Hepatic stellate cell (primary cell): ENCODE data around the gene ZNF839.
"Not testable (repeated sequence)": the region's sequence is repeated elsewhere in the genome, so short reads cannot be mapped to it uniquely, and the experiment has no call there.

Experiments
- DNase-seq: peaks from one replicate; pipeline ENCODE4 v3.0.0; 2011; ENCODE audit warnings: low spot score

Gene ZNF839

GRCh38 chr14:102314242-102315011, 5.1 kb upstream of the ZNF839 start:
- DNase-seq = peak; percentile 89

- no peak for DNase-seq
Observed at GRCh38 chr14:102315121-102315520, 4.4 kb upstream of the ZNF839 start.

- no peak for DNase-seq
Observed at GRCh38 chr14:102316338-102316742, 3.2 kb upstream of the ZNF839 start.

GRCh38 chr14:102316743-102317563, 2.6 kb upstream of the ZNF839 start:
- peak; percentile 93 for DNase-seq

- no peak for DNase-seq
Observed at GRCh38 chr14:102317564-102318248, 1.8 kb upstream of the ZNF839 start.

GRCh38 chr14:102318781-102319276, 717 bp upstream of the ZNF839 start:
- no peak for DNase-seq

- DNase-seq = peak; percentile 54
Observed at GRCh38 chr14:102320033-102320660, 601 bp downstream of the ZNF839 start.

- no peak for DNase-seq
Observed at GRCh38 chr14:102320671-102321455, 1.3 kb downstream of the ZNF839 start.

GRCh38 chr14:102321456-102322422, 2.2 kb downstream of the ZNF839 start:
- no peak for DNase-seq

- peak; percentile 74 for DNase-seq
Observed at GRCh38 chr14:102323102-102323501, 3.6 kb downstream of the ZNF839 start.

GRCh38 chr14:102325791-102326345, 6.3 kb downstream of the ZNF839 start:
- no peak for DNase-seq

GRCh38 chr14:102326583-102326982, 7.0 kb downstream of the ZNF839 start:
- DNase-seq = no peak

- not testable (repeated sequence) for DNase-seq
Observed at GRCh38 chr14:102329381-102329780, 9.8 kb downstream of the ZNF839 start.

- no peak for DNase-seq
Observed at GRCh38 chr14:102330806-102331205, 11.3 kb downstream of the ZNF839 start.

- DNase-seq = no peak
Observed at GRCh38 chr14:102333390-102333789, 13.8 kb downstream of the ZNF839 start.

- no peak for DNase-seq
Observed at GRCh38 chr14:102333795-102334705, 14.5 kb downstream of the ZNF839 start.

GRCh38 chr14:102335163-102335562, 15.6 kb downstream of the ZNF839 start:
- no peak for DNase-seq

GRCh38 chr14:102338724-102339123, 19.2 kb downstream of the ZNF839 start:
- no peak for DNase-seq

GRCh38 chr14:102341566-102341965, 22.0 kb downstream of the ZNF839 start:
- no peak for DNase-seq
